Measurements from ENCODE around the gene TRAPPC11. TPM values are rescaled to one million over a fixed set of nuclear protein-coding genes. Genes with fewer than 3 reads are reported as not detected.

Gene TRAPPC11
- total and polyA plus RNA-seq, 7 donors, result 11.4 to 58.2 (median 32.1) TPM

GRCh38 chr4:183702492-183702891 is 43.4 kb downstream of the TRAPPC11 start:
- no peaks in the 10 kb centered on the region for H3K4me1 ChIP-seq
- TF ChIP-seq EP300 (IDR thresholded peaks at IDR 0.05) (no peak), POLR2A (IDR thresholded peaks at IDR 0.05) (no peak), POLR2AphosphoS5 (IDR thresholded peaks at IDR 0.05) (no peak)
- TF ChIP-seq, protein P1, sequence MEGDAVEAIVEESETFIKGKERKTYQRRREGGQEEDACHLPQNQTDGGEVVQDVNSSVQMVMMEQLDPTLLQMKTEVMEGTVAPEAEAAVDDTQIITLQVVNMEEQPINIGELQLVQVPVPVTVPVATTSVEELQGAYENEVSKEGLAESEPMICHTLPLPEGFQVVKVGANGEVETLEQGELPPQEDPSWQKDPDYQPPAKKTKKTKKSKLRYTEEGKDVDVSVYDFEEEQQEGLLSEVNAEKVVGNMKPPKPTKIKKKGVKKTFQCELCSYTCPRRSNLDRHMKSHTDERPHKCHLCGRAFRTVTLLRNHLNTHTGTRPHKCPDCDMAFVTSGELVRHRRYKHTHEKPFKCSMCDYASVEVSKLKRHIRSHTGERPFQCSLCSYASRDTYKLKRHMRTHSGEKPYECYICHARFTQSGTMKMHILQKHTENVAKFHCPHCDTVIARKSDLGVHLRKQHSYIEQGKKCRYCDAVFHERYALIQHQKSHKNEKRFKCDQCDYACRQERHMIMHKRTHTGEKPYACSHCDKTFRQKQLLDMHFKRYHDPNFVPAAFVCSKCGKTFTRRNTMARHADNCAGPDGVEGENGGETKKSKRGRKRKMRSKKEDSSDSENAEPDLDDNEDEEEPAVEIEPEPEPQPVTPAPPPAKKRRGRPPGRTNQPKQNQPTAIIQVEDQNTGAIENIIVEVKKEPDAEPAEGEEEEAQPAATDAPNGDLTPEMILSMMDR (IDR thresholded peaks at IDR 0.05), result no peak

GRCh38 chr4:183714626-183715025 is 55.5 kb downstream of the TRAPPC11 start:
- H3K27me3 ChIP-seq, result no peaks in the 10 kb centered on the region
- intact Hi-C loops (cut with DNase I), result no loop called here
- DNase-seq, result no peak
- no peak overlapping the region for H3K4me3 ChIP-seq
- no peak overlapping the region for H3K27ac ChIP-seq
- peaks cover 7 to 54% (median 11%) of the 10 kb centered on the region in 4 donors for H3K36me3 ChIP-seq
- no peaks in the 10 kb centered on the region for H3K9me3 ChIP-seq
- WGBS, 2 donors, result 80 to 84% methylated on average over 7 of the region's 7 CpGs
- H3K4me1 ChIP-seq, result no peaks in the 10 kb centered on the region
- TF ChIP-seq, protein P1 (IDR thresholded peaks at IDR 0.05), result no peak
- TF ChIP-seq POLR2AphosphoS5 (IDR thresholded peaks at IDR 0.05) (no peak), EP300 (IDR thresholded peaks at IDR 0.05) (no peak), POLR2A (IDR thresholded peaks at IDR 0.05) (no peak)

More at GRCh38 chr4:183702492-183702891, 43.4 kb downstream of the TRAPPC11 start:
- H3K27me3 ChIP-seq, result no peaks in the 10 kb centered on the region
- H3K27ac ChIP-seq, result no peak overlapping the region
- 100% methylated on average over 1 of the region's 1 CpG for WGBS, 2 donors
- H3K36me3 ChIP-seq, result peaks cover 17 to 97% (median 48%) of the 10 kb centered on the region in 4 donors
- intact Hi-C loops (cut with DNase I), result no loop called here
- DNase-seq, result no peak
- H3K9me3 ChIP-seq, result no peaks in the 10 kb centered on the region
- H3K4me3 ChIP-seq, result no peak overlapping the region

DNA sequence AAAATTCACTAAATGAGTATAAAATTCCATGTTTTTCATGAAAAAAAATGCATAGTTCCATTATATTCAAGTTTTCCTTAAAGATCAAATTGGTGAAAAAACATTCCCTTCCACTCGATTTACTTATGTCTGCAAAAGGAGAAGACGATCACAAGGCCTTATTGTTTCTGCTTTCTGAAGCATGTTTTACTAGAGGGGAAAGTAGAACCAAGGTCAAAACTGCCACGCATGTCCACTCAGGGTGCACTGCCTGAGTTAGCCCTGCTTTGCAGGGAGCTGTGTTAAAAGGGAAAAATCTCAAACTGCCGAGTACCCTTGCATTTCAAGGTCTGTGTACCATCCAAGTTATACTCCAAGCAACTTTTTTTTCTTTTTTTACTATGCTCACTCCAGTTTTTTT is 57.2 kb downstream of the TRAPPC11 start:
- Histone ChIP-seq H3K27ac (no peak overlapping the region), H3K36me3 (peaks cover 6 to 38% (median 8%) of the 10 kb centered on the region in 4 donors), H3K9me3 (no peaks in the 10 kb centered on the region), H3K27me3 (no peaks in the 10 kb centered on the region), H3K4me1 (no peaks in the 10 kb centered on the region), H3K4me3 (no peak overlapping the region)
- intact Hi-C loops (cut with DNase I), result no loop called here
- 86 to 92% methylated on average over 4 of the region's 4 CpGs for WGBS, 2 donors
- TF ChIP-seq EP300 (IDR thresholded peaks at IDR 0.05) (no peak), POLR2AphosphoS5 (IDR thresholded peaks at IDR 0.05) (no peak), POLR2A (IDR thresholded peaks at IDR 0.05) (no peak)
- TF ChIP-seq, protein P1 (IDR thresholded peaks at IDR 0.05), result no peak
- no peak for DNase-seq

GRCh38 chr4:183718876-183719275 is 59.8 kb downstream of the TRAPPC11 start:
- TF ChIP-seq POLR2AphosphoS5 (IDR thresholded peaks at IDR 0.05) (no peak), POLR2A (IDR thresholded peaks at IDR 0.05) (no peak), EP300 (IDR thresholded peaks at IDR 0.05) (no peak)
- TF ChIP-seq, protein P1 (IDR thresholded peaks at IDR 0.05), result no peak
- Histone ChIP-seq H3K4me3 (no peak overlapping the region), H3K4me1 (peaks cover 0 to 15% (median 5%) of the 10 kb centered on the region in 4 donors), H3K9me3 (no peaks in the 10 kb centered on the region), H3K36me3 (peaks cover 0 to 13% (median 0%) of the 10 kb centered on the region in 4 donors), H3K27ac (no peak overlapping the region), H3K27me3 (peaks cover 0 to 7% (median 0%) of the 10 kb centered on the region in 3 donors)
- WGBS, 2 donors, result 75 to 78% methylated on average over 5 of the region's 5 CpGs
- intact Hi-C loops (cut with DNase I), result no loop called here
- DNase-seq, result no peak
